Smooth muscle cell of the umbilical artery (primary cell): ENCODE measurements around the gene ZKSCAN7. TPM values are rescaled to one million over a fixed set of nuclear protein-coding genes. Genes with fewer than 3 reads are reported as not detected.

Source experiments
- total RNA-seq: library from RNA; depleted of rRNA; stranded (reverse); fragments of >200 nt; gene quantifications from 2 replicates; pipeline ENCODE4 v1.2.3, GENCODE V29; 2014

The ZKSCAN7 gene
- 4.2 and 8.6 TPM in 2 replicates for total RNA-seq

GRCh38 chr3:44554626-44555592 is at the start of gene ZKSCAN7:
TSS of gene ZKSCAN7 (plus strand) at chr3:44555193. CDS start at chr3:44557048, 1,855 bp downstream.

DNA sequence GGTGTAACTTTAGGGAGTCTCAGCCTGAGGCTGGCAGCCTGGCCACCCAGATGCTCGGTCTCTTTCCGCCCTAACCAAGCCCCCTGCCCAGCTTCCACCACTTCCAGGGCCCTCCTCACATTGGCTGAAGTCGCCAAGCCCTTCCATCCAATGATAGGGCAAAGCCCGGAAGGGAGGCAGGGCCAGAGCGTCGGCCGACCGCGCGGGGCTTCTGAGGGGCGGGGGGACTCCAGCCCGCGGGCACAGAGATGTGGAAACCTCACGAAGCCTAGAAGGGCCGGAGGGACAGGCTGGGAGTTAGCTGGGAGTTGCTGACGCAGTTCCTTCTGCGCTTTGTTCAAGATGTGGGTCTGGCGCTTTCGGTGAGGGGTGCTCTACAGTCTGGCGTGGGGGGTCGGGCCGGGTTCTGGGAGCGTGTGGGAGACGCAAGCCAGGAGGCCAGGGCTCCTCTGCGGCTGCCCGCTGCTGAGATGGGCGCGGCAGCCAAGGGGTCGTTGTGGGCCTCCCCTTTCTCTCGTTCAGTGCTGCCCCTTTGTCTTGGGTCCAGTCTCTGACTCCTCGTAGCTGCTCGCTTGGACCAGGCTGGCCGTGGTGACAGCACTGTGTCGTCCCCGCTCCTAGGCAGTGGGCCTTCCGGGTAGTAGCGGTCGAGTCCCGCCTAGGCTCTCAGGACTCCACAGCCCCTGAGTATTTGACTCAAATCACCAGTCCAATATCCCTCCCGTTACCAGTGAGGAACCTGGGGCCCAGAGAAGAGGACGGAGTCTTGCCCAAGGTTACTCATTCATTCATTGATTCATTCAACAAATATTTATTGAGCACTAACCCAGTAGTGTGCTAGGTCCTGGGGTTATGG is 29.9 kb downstream of the ZKSCAN7 start, which contains the start of gene ZNF660:
Gene ZNF660 (plus strand): TSS at position 319 of the 856 bp plus-strand sequence. CDS start 9,230 bp downstream, outside the sequence.

Other genes starting within 250 kb of the ZKSCAN7 start
- 32.5 and 38.0 TPM in 2 replicates for gene TCAIM, start 216.4 kb upstream of the ZKSCAN7 start, total RNA-seq
- gene ZNF445, start 77.5 kb upstream of the ZKSCAN7 start, total RNA-seq, result 9.5 and 13.1 TPM in 2 replicates
- 2.2 and 4.2 TPM in 2 replicates for gene ZNF660, start 29.8 kb downstream of the ZKSCAN7 start, total RNA-seq
- gene ZNF197, start 69.8 kb downstream of the ZKSCAN7 start, total RNA-seq, result 19.4 and 21.1 TPM in 2 replicates
- gene ZNF35, start 93.5 kb downstream of the ZKSCAN7 start, total RNA-seq, result 18.5 and 18.7 TPM in 2 replicates
- 4.9 and 5.9 TPM in 2 replicates for gene ZNF502, start 157.5 kb downstream of the ZKSCAN7 start, total RNA-seq
- gene ZNF501, start 174.4 kb downstream of the ZKSCAN7 start, total RNA-seq, result 5.6 and 7.6 TPM in 2 replicates
- 18.1 and 19.1 TPM in 2 replicates for gene KIAA1143, start 206.4 kb downstream of the ZKSCAN7 start, total RNA-seq
- 1.5 and 5.8 TPM in 2 replicates for gene KIF15, start 206.6 kb downstream of the ZKSCAN7 start, total RNA-seq